GM19043 (cell line): ENCODE results near the gene IFNA6.

Source experiments
- ATAC-seq: cut with Tn5 transposase; IDR thresholded peaks from one replicate; pipeline ENCODE4 v1.9.1; 2021; ENCODE audit warnings: low read depth; ENCODE audit not compliant: unreplicated experiment

IFNA6 gene

GRCh38 chr9:21331676-21332402 is 18.8 kb downstream of the IFNA6 start:
- no peak for ATAC-seq

- peak; percentile 86 for ATAC-seq
Measured at GRCh38 chr9:21326526-21327139, 24.1 kb downstream of the IFNA6 start.

GRCh38 chr9:21324047-21324446 is 26.6 kb downstream of the IFNA6 start:
- no peak for ATAC-seq

GRCh38 chr9:21322911-21323461 is 27.7 kb downstream of the IFNA6 start:
- ATAC-seq: no peak

GRCh38 chr9:21320465-21320864 is 30.2 kb downstream of the IFNA6 start:
- no peak for ATAC-seq

GRCh38 chr9:21317956-21318923 is 32.4 kb downstream of the IFNA6 start:
- ATAC-seq: peak; percentile 65

- ATAC-seq: no peak
Measured at GRCh38 chr9:21316860-21317259, 33.8 kb downstream of the IFNA6 start.

GRCh38 chr9:21316032-21316842 is 34.5 kb downstream of the IFNA6 start:
- no peak for ATAC-seq

- ATAC-seq: no peak
Measured at GRCh38 chr9:21314152-21314551, 36.5 kb downstream of the IFNA6 start.

GRCh38 chr9:21311889-21312288 is 38.8 kb downstream of the IFNA6 start:
- ATAC-seq: no peak

GRCh38 chr9:21305213-21305612 is 45.5 kb downstream of the IFNA6 start, which contains the start of gene IFNA5:
Gene IFNA5, minus strand, starts transcription at chr9:21305313. Its CDS starts 57 bp downstream, at chr9:21305256.
- no peak for ATAC-seq
